GM18508 (cell line): ENCODE measurements around the gene NOX3.

ENCODE experiments used
- ATAC-seq: cut with Tn5 transposase; IDR thresholded peaks from one replicate; pipeline ENCODE4 v1.9.1; 2021; ENCODE audit warnings: moderate number of reproducible peaks; ENCODE audit not compliant: insufficient read depth, unreplicated experiment

The NOX3 gene

GRCh38 chr6:155404937-155405336, 50.7 kb downstream of the NOX3 start:
- ATAC-seq, result no peak

- no peak for ATAC-seq
Observed at GRCh38 chr6:155402656-155403304, 52.9 kb downstream of the NOX3 start.

DNA sequence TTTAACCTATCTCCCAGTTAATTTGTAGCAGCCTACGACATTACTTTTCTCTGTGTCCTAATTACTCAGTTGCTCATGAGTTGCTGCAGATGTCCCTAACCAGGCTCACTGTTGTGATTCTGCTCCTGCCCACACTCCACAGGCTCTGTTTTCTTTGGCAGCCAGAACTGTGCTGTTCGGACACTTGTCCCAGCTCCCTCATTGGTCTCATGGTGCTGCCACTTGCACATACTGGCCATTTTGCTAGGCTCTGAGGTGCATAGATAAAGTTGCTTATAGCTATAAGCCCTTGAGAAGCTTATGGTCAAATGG, 55.0 kb downstream of the NOX3 start:
- no peak for ATAC-seq

GRCh38 chr6:155399745-155400653, 55.6 kb downstream of the NOX3 start:
- ATAC-seq, result no peak

DNA sequence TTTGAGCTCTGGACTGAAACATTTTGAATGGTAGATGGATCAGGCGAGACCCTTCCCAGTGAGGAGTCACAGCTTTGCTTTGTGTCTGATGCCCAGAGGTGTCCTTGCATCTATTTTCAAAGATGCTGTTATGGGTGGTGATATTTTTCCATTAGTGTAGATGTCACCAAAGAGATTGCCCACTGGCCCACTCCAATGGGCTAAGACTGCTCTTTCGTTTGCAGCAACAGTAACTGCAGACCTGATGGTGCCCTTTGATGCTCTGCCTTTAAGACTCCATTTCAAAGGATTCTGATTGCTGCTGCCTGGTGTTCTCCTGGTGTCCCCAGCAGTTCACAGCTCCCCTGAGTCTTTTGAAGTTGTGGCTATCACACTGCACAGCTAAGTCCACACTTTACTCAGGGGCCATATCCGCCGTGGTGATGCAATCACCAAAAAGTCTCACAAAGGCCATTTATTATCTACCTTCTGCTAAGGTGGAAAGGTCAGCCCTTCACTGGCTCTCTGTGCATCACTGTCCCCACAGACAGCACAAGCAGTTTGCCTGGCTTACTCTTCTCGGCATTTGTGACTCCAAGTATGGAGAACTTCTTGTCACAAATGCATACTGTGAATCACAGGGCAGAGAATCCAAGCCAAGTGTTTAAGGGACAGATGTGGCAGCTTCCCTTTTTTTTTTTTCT, 56.4 kb downstream of the NOX3 start:
- no peak for ATAC-seq

GRCh38 chr6:155398701-155399061, 57.0 kb downstream of the NOX3 start:
- no peak for ATAC-seq

DNA sequence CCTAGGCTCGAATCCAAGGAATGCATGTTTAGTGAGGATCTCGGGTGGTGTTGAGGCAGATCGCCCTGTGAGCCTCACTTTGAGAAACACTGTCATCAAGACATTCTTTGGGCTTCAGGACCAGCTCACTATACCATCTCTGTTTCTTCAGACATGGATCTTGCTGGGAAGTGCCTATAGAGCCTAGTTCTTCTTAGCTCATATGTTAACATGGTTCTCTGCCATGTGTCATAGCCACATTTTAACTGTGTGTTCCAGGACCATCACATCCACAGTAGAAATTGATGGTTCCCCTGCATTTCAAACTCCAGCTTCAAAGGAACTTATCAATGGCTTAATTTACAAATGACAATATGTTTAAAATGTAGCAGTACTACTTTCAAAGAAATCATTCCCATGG, 57.4 kb downstream of the NOX3 start:
- ATAC-seq, result no peak

- ATAC-seq, result no peak
Observed at GRCh38 chr6:155397172-155397705, 58.4 kb downstream of the NOX3 start.

DNA sequence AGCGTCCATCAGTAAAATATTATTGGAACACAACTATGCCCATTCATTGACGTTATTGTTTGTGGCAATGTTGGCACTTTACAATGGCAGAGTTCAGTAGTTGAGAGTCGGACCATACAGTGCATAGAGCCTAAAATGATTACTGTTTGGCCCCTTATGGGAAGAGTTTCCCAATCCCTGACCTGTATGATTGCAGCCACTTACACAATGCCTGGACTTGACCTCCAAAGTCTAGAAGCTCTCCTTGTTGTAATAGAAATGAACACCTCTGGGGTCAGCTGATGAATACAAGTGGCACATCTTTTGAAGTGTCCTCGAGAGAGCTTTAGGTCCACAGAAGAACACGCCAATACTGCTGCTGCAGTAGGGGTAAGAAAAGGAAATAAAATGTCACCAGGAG, 59.0 kb downstream of the NOX3 start:
- no peak for ATAC-seq

GRCh38 chr6:155395339-155395738, 60.3 kb downstream of the NOX3 start:
- no peak for ATAC-seq

DNA sequence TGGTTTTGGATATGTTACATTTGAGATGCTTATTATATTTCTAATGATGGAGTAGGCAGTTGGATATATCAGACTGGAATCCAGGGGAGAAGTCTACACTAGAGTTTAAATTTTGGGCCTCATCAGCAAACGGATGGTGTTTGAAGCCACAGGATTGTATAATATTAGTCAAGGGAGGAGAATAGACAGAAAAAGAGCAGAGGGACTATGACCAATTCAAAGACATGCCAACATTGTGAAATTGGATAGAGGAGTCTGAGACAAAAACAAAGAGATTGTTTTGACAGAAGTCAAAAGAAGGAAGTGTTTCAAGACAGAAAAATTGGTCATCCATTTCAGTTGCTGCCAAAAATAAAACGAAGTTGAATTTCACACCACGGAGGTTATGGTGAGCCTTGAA, 66.5 kb downstream of the NOX3 start:
- ATAC-seq, result no peak

DNA sequence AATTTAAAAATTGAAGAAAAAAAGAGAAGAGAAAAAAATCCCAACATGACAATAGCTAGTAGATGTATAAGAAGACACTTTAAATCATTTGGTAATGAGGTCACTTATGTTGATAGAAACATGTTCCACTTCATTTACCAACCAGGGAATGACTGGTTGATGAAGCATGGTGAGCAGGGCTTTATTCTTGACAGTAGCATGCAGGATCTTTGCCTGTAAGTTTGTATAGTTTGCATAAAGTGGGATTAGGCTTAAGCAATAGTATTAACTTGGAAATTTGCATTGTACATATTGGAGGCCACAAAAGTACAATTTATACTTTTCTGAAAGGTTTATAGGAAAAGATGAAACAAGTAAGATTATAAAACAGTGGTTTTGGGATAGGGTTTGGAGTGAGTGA, 67.0 kb downstream of the NOX3 start:
- ATAC-seq, result no peak

DNA sequence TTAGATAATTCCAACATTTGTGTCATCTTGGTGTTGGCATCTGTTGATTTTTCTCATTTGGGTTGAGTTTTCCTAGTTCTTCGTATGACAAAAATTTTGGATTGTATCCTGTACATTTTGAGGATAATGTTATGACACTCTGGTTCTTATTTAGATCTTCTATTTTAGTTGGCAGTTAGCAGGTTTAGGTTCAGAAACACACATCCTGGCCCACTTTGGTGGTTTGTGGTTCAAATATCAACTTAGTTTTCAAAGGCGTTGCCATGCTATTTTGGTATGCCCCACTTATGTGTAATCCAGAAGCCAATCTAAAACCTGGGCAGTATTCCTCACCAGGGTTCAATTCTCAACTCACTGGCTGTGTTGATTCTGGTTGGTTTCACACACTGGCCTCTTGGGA, 68.2 kb downstream of the NOX3 start:
- ATAC-seq, result no peak

GRCh38 chr6:155384321-155384952, 71.2 kb downstream of the NOX3 start:
- ATAC-seq, result no peak

DNA sequence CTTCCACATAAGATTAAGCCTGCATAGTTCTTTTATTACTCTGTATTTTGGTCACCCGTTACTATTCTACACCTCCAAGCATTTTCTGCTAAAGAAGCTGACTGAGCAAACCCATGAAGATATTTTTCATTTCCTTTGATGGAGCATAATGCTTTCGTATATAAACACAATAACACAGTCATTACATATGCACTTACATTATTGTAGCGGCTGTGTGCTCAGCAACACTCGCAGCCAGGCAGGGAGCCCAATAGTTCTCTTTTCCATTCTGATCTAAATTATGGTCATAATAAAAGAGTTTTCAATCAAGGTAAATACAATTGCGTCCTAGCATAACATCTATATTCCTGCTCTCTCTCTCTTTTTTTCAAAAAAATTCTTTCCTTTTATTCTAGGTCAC, 71.7 kb downstream of the NOX3 start:
- ATAC-seq, result no peak

- ATAC-seq, result no peak
Observed at GRCh38 chr6:155382338-155382685, 73.3 kb downstream of the NOX3 start.

DNA sequence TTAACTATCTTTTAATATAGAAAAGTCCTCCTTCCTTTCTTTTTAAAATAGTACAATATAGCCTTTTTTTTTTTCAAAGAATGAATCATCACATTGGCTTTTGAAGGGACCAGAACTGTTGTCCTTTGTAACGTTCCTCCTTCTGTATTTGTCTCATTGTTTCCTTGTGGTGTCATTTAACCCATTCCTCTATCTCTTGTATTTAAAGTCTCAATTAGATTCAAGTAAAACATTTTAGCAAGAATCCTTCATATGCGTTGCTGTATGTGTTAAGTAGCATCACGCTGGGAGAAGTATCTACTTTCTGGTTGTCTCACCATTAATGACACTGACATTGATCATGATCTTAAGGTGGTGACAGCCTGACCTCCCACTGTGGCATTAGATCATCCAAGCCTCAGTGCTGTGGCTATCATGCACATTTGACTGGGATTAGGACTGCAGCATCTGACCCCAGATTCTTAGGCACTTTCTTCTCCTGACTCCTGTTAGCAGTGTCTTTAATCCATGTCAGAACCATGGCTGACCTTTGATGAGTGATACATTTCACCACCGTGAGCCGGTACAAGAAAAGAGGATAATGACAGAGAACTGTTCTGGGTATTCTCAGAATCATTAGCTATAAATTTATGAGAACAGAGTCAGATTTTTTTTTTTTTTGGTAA, 73.8 kb downstream of the NOX3 start:
- ATAC-seq, result no peak

DNA sequence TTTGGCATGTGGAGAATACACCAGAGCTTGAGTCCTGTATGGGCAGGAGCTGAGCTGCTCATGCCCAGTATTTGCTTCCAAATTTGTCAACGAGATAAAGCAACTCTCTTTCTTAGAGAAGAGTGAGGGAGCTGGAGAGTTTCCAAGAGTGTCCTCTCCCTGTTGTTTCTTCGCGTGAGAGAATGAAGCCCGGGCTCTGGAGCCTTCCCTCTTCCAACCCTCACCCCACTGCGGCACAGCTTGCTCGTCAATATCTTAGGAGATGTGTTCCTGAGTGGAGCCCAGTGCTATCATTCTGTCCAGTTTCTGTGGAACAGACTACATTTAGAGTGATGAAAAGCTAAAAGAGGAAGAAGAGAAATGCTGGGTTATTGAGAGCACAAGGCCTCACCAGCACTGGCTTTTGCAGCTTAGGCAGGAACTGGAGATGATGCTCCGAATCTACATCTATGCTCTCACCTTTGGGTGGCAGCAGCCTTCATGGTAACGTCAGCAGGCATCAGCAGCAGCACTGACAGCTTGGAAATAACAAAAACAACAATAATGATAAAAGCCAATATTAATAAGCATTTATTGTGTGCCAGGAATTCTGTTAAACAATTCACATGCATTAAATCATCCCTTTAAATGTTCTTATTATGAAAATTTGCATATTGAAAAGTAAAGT, 74.8 kb downstream of the NOX3 start:
- no peak for ATAC-seq

DNA sequence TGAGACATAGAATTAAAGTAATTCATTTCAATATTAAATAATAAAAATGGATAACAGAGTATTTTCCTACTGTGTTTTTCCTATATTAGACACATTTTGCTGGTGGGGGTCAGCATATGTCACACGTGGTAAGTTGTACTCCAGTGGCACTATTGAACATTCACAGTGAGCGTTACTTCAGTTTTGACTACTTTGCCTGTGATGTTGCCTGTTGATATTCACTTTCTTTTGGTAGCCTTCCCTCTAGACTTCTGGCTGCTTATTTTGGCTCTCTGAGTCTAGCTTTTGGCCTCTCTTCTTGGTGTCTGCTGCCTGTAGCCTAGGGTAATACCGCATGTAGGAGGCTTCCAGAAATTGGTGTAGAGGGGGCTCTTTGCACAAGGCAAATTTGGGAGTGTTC, 76.9 kb downstream of the NOX3 start:
- ATAC-seq, result no peak

DNA sequence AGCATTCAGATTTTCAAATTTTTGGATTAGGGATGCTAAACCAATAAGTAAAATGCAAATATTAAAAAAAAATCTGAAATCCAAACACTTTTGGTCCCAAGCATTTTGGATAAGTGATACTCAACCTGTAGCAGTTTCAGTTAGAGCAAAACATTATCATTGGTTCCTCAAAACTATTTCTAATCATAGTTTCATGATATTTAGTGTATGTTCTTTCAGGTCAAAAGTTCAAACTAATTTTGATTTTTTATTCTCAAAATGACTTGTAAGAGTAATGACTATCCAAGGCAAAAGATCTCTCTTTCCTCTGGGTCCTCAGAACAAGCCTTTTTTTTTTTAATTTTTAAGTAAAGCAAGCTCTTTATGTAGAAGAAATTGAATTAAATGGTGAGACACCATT, 77.4 kb downstream of the NOX3 start:
- ATAC-seq, result peak; percentile 54
